ENCODE results near the gene SIM1. TPM values are rescaled to one million over a fixed set of nuclear protein-coding genes. Genes with fewer than 3 reads are reported as not detected.

SIM1 gene, protein sequence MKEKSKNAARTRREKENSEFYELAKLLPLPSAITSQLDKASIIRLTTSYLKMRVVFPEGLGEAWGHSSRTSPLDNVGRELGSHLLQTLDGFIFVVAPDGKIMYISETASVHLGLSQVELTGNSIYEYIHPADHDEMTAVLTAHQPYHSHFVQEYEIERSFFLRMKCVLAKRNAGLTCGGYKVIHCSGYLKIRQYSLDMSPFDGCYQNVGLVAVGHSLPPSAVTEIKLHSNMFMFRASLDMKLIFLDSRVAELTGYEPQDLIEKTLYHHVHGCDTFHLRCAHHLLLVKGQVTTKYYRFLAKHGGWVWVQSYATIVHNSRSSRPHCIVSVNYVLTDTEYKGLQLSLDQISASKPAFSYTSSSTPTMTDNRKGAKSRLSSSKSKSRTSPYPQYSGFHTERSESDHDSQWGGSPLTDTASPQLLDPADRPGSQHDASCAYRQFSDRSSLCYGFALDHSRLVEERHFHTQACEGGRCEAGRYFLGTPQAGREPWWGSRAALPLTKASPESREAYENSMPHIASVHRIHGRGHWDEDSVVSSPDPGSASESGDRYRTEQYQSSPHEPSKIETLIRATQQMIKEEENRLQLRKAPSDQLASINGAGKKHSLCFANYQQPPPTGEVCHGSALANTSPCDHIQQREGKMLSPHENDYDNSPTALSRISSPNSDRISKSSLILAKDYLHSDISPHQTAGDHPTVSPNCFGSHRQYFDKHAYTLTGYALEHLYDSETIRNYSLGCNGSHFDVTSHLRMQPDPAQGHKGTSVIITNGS
- not detected in 2 replicates for polyA plus RNA-seq (2013)

DNA sequence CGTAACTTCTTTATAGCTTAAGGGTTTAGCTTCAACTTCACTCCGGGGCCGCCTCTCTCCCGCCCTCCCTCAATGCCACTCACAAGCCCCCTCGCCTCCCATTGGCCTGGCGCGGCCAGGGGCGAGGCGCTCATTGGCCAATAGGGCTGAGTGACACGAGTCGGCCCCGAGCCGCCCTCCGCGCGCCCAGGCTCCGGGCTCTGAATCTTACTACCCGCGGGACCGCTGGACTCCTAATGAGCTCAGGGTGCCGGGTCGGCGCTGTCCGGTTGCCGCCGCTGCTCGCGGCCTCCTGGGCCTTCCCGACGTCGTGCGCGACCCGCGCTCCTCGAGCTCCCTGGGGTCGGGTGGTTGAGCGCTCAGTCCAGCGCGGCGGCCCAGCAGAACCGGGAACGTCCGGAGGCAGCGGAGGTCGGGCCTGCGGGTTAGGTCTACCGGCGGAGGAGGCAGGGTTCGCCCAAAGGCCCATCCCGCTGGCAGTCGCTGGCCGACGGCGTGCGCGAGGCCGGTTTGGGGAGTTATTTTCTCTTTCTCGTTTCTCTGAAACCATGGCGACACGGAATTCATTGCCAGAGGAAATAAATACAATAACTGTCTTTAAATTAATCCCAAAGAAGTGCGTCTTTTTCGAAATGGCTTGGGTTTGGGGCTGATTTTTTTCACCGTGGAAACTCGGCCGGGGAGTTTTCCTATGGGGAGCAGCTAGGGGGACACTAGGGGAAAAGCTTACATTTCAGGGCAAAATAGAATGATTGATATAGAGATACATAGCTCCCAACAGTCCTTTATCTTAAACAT, at the start of gene SIM1:
Gene SIM1, minus strand, starts transcription at position 19 of the 798 bp plus-strand sequence. CDS start 1,453 bp downstream, outside the sequence.
- WGBS (ENCODE audit: extremely low coverage, insufficient coverage, insufficient read length), result no CpG with 5 or more reads among the region's 66 CpGs

DNA sequence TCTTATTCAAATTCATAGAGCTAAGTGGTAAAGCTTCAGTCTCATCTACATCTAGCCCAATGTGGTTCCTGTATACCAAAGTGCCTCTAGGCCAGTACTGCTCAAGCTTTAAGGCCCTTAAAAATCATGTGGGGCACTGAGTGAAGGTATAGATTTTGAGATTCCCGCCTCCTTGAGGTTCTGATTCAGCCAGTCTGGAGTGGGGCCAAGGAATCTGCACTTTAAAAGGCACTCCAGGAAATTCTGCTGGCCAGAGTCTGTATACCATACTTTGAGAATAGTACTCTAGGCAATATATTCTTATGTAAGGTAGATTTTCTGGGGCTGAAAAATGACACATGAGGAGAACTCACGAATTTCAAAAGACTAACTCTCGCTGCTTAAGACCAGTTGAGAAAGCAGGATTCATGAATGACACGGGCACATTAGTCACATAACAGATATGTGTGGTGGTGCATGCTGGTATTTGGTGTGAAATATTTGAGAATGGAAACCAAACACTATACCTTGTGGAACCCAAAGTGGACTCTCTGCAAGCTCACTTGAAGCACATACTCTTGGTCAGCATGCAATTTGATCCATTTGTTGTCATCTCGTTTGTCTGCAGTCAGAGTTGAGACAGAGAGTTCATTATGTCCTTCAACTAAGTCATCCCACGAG, 47.6 kb upstream of the SIM1 start:
- Histone ChIP-seq H3K4me2 (ENCODE audit: low read length) (no peak overlapping the region), H3K4me3 (ENCODE audit: low read depth, low read length) (no peak overlapping the region), H4K8ac (ENCODE audit: low read depth, low read length) (no peak overlapping the region), H3K4me1 (ENCODE audit: control insufficient read depth in 1 of 2, insufficient read depth in 2 of 2, low read length in 2 of 2) (no peaks in the 10 kb centered on the region), H2BK5ac (ENCODE audit: low read depth, low read length, poor library complexity) (no peak overlapping the region), H3K23ac (ENCODE audit: low read length) (no peak overlapping the region), H3K27me3 (ENCODE audit: insufficient read depth, low read length) (no peaks in the 10 kb centered on the region), H4K91ac (ENCODE audit: low read depth, low read length) (no peak overlapping the region), H4K12ac (ENCODE audit: low read depth, low read length) (no peak overlapping the region), H3K14ac (ENCODE audit: low read length) (no peak overlapping the region), H2AK5ac (ENCODE audit: low read length) (no peak overlapping the region), H3K36me3 (ENCODE audit: control insufficient read depth in 1 of 2, insufficient read depth in 2 of 2, low read length in 2 of 2) (peaks cover 3 to 7% of the 10 kb centered on the region in 2 experiments), H3K27ac (ENCODE audit: low read depth, low read length) (no peak overlapping the region), H3K79me1 (ENCODE audit: low read length) (no peaks in the 10 kb centered on the region), H3K79me2 (ENCODE audit: control insufficient read depth, insufficient read depth, low read length, poor library complexity) (no peaks in the 10 kb centered on the region), H2BK12ac (ENCODE audit: low read length) (no peak overlapping the region), H3K18ac (ENCODE audit: low read length) (no peak overlapping the region), H2AFZ (ENCODE audit: insufficient read depth, low read length, poor library complexity) (no peak overlapping the region), H3K9ac (ENCODE audit: low read length) (no peak overlapping the region), H2BK120ac (ENCODE audit: insufficient read depth, low read length, poor library complexity) (no peak overlapping the region), H3K9me3 (ENCODE audit: insufficient read depth, low read depth, low read length) (no peaks in the 10 kb centered on the region), H3K4ac (ENCODE audit: low read depth, low read length) (no peak overlapping the region)
- peak; percentile 67 to 89 for DNase-seq
- no CpG with 5 or more reads among the region's 6 CpGs for WGBS (ENCODE audit: extremely low coverage, insufficient coverage, insufficient read length)

More for the DNA sequence above, at the start of gene SIM1:
- H3K79me1 ChIP-seq (ENCODE audit: low read length), result no peaks in the 10 kb centered on the region
- no peak within 1 kb of the TSS for H2BK5ac ChIP-seq (ENCODE audit: low read depth, low read length, poor library complexity)
- peak; percentile 94 to 95 for DNase-seq
- H4K91ac ChIP-seq (ENCODE audit: low read depth, low read length), result no peak within 1 kb of the TSS
- no peaks in the 10 kb centered on the region for H3K79me2 ChIP-seq (ENCODE audit: control insufficient read depth, insufficient read depth, low read length, poor library complexity)
- H2BK12ac ChIP-seq (ENCODE audit: low read length), result no peak within 1 kb of the TSS
- H3K4ac ChIP-seq (ENCODE audit: low read depth, low read length), result no peak within 1 kb of the TSS
- no peak within 1 kb of the TSS for H3K18ac ChIP-seq (ENCODE audit: low read length)
- H4K8ac ChIP-seq (ENCODE audit: low read depth, low read length), result no peak within 1 kb of the TSS
- no peaks in the 10 kb centered on the region for H3K36me3 ChIP-seq (ENCODE audit: control insufficient read depth in 1 of 2, insufficient read depth in 2 of 2, low read length in 2 of 2)
- H3K14ac ChIP-seq (ENCODE audit: low read length), result no peak within 1 kb of the TSS
- no peak within 1 kb of the TSS for H2BK120ac ChIP-seq (ENCODE audit: insufficient read depth, low read length, poor library complexity)
- H4K12ac ChIP-seq (ENCODE audit: low read depth, low read length), result peak within 1 kb of the TSS; percentile 35
- H3K4me2 ChIP-seq (ENCODE audit: low read length), result peak within 1 kb of the TSS; percentile 65
- peak within 1 kb of the TSS; percentile 68 for H3K4me3 ChIP-seq (ENCODE audit: low read depth, low read length)
- no peak within 1 kb of the TSS for H3K9ac ChIP-seq (ENCODE audit: low read length)
- H3K4me1 ChIP-seq (ENCODE audit: control insufficient read depth in 1 of 2, insufficient read depth in 2 of 2, low read length in 2 of 2), result peaks cover 8% of the 10 kb centered on the region in 2 experiments
- H3K27me3 ChIP-seq (ENCODE audit: insufficient read depth, low read length), result peaks cover 74% of the 10 kb centered on the region
- H2AK5ac ChIP-seq (ENCODE audit: low read length), result no peak within 1 kb of the TSS
- H3K9me3 ChIP-seq (ENCODE audit: insufficient read depth, low read depth, low read length), result peaks cover 4% of the 10 kb centered on the region
- H3K27ac ChIP-seq (ENCODE audit: low read depth, low read length), result no peak within 1 kb of the TSS
- peak within 1 kb of the TSS; percentile 37 for H2AFZ ChIP-seq (ENCODE audit: insufficient read depth, low read length, poor library complexity)
- no peak within 1 kb of the TSS for H3K23ac ChIP-seq (ENCODE audit: low read length)

DNA sequence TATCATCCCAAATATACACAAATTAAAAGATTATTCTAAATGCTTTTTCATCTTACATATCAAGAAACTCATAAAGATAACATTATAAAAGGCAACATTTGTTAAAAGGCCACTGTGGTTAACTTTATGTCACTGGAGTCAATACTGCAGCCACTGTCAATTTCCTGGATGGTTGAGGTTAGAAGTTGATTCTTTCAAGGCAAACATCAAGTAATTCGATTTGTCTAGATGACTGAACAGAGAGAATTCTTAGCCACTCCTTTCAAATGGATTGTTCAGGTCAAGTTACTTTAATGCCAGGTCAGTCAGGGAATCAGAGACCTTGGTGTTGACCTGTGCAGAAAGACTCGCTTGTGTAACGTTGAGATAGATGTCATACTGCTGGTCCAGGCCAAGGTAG, 44.4 kb upstream of the SIM1 start:
- H3K9me3 ChIP-seq (ENCODE audit: insufficient read depth, low read depth, low read length), result no peaks in the 10 kb centered on the region
- H3K36me3 ChIP-seq (ENCODE audit: control insufficient read depth in 1 of 2, insufficient read depth in 2 of 2, low read length in 2 of 2), result peaks cover 3 to 7% of the 10 kb centered on the region in 2 experiments
- H2AK5ac ChIP-seq (ENCODE audit: low read length), result no peak overlapping the region
- DNase-seq, result no peak
- H4K91ac ChIP-seq (ENCODE audit: low read depth, low read length), result no peak overlapping the region
- no peak overlapping the region for H2BK12ac ChIP-seq (ENCODE audit: low read length)
- H3K4ac ChIP-seq (ENCODE audit: low read depth, low read length), result no peak overlapping the region
- no peaks in the 10 kb centered on the region for H3K79me2 ChIP-seq (ENCODE audit: control insufficient read depth, insufficient read depth, low read length, poor library complexity)
- no CpG with 5 or more reads among the region's 3 CpGs for WGBS (ENCODE audit: extremely low coverage, insufficient coverage, insufficient read length)
- H3K14ac ChIP-seq (ENCODE audit: low read length), result no peak overlapping the region
- H3K27me3 ChIP-seq (ENCODE audit: insufficient read depth, low read length), result no peaks in the 10 kb centered on the region
- no peak overlapping the region for H3K4me2 ChIP-seq (ENCODE audit: low read length)
- H3K9ac ChIP-seq (ENCODE audit: low read length), result no peak overlapping the region
- H3K27ac ChIP-seq (ENCODE audit: low read depth, low read length), result no peak overlapping the region
- H3K23ac ChIP-seq (ENCODE audit: low read length), result no peak overlapping the region
- no peak overlapping the region for H3K4me3 ChIP-seq (ENCODE audit: low read depth, low read length)
- no peak overlapping the region for H4K8ac ChIP-seq (ENCODE audit: low read depth, low read length)
- H3K18ac ChIP-seq (ENCODE audit: low read length), result no peak overlapping the region
- H3K4me1 ChIP-seq (ENCODE audit: control insufficient read depth in 1 of 2, insufficient read depth in 2 of 2, low read length in 2 of 2), result no peaks in the 10 kb centered on the region
- H2BK5ac ChIP-seq (ENCODE audit: low read depth, low read length, poor library complexity), result no peak overlapping the region
- H3K79me1 ChIP-seq (ENCODE audit: low read length), result no peaks in the 10 kb centered on the region
- no peak overlapping the region for H4K12ac ChIP-seq (ENCODE audit: low read depth, low read length)
- H2BK120ac ChIP-seq (ENCODE audit: insufficient read depth, low read length, poor library complexity), result no peak overlapping the region
- no peak overlapping the region for H2AFZ ChIP-seq (ENCODE audit: insufficient read depth, low read length, poor library complexity)

DNA sequence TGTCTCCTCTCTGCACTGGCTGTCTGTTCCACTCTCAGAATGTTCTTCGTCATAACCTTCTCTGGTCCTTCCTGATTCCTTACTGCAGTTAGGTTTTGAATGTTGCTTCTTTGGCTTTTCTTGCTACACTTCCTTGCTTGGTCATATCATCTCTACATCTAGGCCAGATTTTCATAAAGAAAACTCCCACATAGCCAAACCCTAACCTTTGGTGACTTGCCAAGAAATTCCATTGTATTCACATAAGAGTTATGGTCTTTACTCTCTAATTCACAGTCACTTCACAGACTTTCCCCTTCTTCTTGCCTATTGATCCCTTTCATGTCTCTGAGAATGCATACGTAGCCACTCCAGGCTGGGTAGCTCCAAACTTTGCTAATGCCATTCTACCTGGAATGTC, 41.9 kb upstream of the SIM1 start:
- H3K4me1 ChIP-seq (ENCODE audit: control insufficient read depth in 1 of 2, insufficient read depth in 2 of 2, low read length in 2 of 2), result no peaks in the 10 kb centered on the region
- no peak overlapping the region for H3K4me2 ChIP-seq (ENCODE audit: low read length)
- H3K79me1 ChIP-seq (ENCODE audit: low read length), result no peaks in the 10 kb centered on the region
- H4K8ac ChIP-seq (ENCODE audit: low read depth, low read length), result no peak overlapping the region
- H3K4me3 ChIP-seq (ENCODE audit: low read depth, low read length), result no peak overlapping the region
- no CpG with 5 or more reads among the region's 2 CpGs for WGBS (ENCODE audit: extremely low coverage, insufficient coverage, insufficient read length)
- H3K4ac ChIP-seq (ENCODE audit: low read depth, low read length), result no peak overlapping the region
- peaks cover 2 to 3% of the 10 kb centered on the region in 2 experiments for H3K36me3 ChIP-seq (ENCODE audit: control insufficient read depth in 1 of 2, insufficient read depth in 2 of 2, low read length in 2 of 2)
- H3K14ac ChIP-seq (ENCODE audit: low read length), result no peak overlapping the region
- no peaks in the 10 kb centered on the region for H3K9me3 ChIP-seq (ENCODE audit: insufficient read depth, low read depth, low read length)
- no peak overlapping the region for H2BK12ac ChIP-seq (ENCODE audit: low read length)
- H3K18ac ChIP-seq (ENCODE audit: low read length), result no peak overlapping the region
- no peak overlapping the region for H3K27ac ChIP-seq (ENCODE audit: low read depth, low read length)
- H3K79me2 ChIP-seq (ENCODE audit: control insufficient read depth, insufficient read depth, low read length, poor library complexity), result no peaks in the 10 kb centered on the region
- no peaks in the 10 kb centered on the region for H3K27me3 ChIP-seq (ENCODE audit: insufficient read depth, low read length)
- H2BK120ac ChIP-seq (ENCODE audit: insufficient read depth, low read length, poor library complexity), result no peak overlapping the region
- H3K9ac ChIP-seq (ENCODE audit: low read length), result no peak overlapping the region
- H2AK5ac ChIP-seq (ENCODE audit: low read length), result no peak overlapping the region
- H4K12ac ChIP-seq (ENCODE audit: low read depth, low read length), result no peak overlapping the region
- no peak overlapping the region for H2BK5ac ChIP-seq (ENCODE audit: low read depth, low read length, poor library complexity)
- H2AFZ ChIP-seq (ENCODE audit: insufficient read depth, low read length, poor library complexity), result no peak overlapping the region
- H4K91ac ChIP-seq (ENCODE audit: low read depth, low read length), result no peak overlapping the region
- DNase-seq, result no peak
- no peak overlapping the region for H3K23ac ChIP-seq (ENCODE audit: low read length)
